MM.1S (cell line): ENCODE results near the gene UBE2E2.

Experiments used
- CTCF ChIP-seq: fragments of 300-600 bp; sonication (generic); IDR thresholded peaks from 2 replicates; pipeline ENCODE4 v1.5.1; 2016; ENCODE audit warnings: antibody characterized with exemption, low read length, mixed read lengths
- EZH2 ChIP-seq: fragments of 300-600 bp; sonication (generic); optimal IDR thresholded peaks from 2 replicates; pipeline ENCODE3; 2017; ENCODE audit warnings: low read depth, mild to moderate bottlenecking, antibody characterized with exemption, low read length, mixed read lengths
- EZH2phosphoT487 ChIP-seq: fragments of 300-600 bp; sonication (generic); IDR thresholded peaks from 2 replicates; pipeline ENCODE4 v1.6.1; 2018; ENCODE audit warnings: antibody characterized with exemption, low read length

GRCh38 chr3:23629181-23629894, 426.2 kb downstream of the UBE2E2 start:
- TF ChIP-seq CTCF (no peak), EZH2phosphoT487 (no peak), EZH2 (no peak)
